AG09309 (cell line): ENCODE measurements around the gene CCNQ.

ENCODE experiments used
- DNase-seq: peaks from one replicate; pipeline ENCODE4 v3.0.0-alpha.2; 2010; ENCODE audit warnings: low read depth
- H3K4me3 ChIP-seq: 2 replicates; pipeline ENCODE4 v1.5.1; 2011; ENCODE audit warnings: mild to moderate bottlenecking, low read depth, low read length, moderate library complexity; ENCODE audit not compliant: control insufficient read depth
- TF ChIP-seq, protein P1 (sequence below): IDR thresholded peaks from 2 replicates; pipeline ENCODE4 v1.5.1; 2011; ENCODE audit warnings: mild to moderate bottlenecking, low read depth, low read length, inconsistent platforms; ENCODE audit not compliant: insufficient read depth, control insufficient read depth; ENCODE audit errors: missing control alignments

The CCNQ gene

GRCh38 chrX:153595859-153596857, 2.8 kb downstream of the CCNQ start:
- no peak overlapping the region for H3K4me3 ChIP-seq
- no peak for DNase-seq

GRCh38 chrX:153595387-153595786, 3.6 kb downstream of the CCNQ start:
- DNase-seq, result no peak
- H3K4me3 ChIP-seq, result no peak overlapping the region
- TF ChIP-seq, protein P1, sequence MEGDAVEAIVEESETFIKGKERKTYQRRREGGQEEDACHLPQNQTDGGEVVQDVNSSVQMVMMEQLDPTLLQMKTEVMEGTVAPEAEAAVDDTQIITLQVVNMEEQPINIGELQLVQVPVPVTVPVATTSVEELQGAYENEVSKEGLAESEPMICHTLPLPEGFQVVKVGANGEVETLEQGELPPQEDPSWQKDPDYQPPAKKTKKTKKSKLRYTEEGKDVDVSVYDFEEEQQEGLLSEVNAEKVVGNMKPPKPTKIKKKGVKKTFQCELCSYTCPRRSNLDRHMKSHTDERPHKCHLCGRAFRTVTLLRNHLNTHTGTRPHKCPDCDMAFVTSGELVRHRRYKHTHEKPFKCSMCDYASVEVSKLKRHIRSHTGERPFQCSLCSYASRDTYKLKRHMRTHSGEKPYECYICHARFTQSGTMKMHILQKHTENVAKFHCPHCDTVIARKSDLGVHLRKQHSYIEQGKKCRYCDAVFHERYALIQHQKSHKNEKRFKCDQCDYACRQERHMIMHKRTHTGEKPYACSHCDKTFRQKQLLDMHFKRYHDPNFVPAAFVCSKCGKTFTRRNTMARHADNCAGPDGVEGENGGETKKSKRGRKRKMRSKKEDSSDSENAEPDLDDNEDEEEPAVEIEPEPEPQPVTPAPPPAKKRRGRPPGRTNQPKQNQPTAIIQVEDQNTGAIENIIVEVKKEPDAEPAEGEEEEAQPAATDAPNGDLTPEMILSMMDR, result no peak

More at GRCh38 chrX:153595859-153596857, 2.8 kb downstream of the CCNQ start:
- TF ChIP-seq, protein P1, result no peak

GRCh38 chrX:153593811-153594500, 5.0 kb downstream of the CCNQ start:
- no peak overlapping the region for H3K4me3 ChIP-seq
- TF ChIP-seq, protein P1, result no peak
- no peak for DNase-seq

GRCh38 chrX:153592966-153593688, 5.8 kb downstream of the CCNQ start:
- no peak for DNase-seq
- H3K4me3 ChIP-seq, result no peak overlapping the region
- TF ChIP-seq, protein P1, result no peak

DNA sequence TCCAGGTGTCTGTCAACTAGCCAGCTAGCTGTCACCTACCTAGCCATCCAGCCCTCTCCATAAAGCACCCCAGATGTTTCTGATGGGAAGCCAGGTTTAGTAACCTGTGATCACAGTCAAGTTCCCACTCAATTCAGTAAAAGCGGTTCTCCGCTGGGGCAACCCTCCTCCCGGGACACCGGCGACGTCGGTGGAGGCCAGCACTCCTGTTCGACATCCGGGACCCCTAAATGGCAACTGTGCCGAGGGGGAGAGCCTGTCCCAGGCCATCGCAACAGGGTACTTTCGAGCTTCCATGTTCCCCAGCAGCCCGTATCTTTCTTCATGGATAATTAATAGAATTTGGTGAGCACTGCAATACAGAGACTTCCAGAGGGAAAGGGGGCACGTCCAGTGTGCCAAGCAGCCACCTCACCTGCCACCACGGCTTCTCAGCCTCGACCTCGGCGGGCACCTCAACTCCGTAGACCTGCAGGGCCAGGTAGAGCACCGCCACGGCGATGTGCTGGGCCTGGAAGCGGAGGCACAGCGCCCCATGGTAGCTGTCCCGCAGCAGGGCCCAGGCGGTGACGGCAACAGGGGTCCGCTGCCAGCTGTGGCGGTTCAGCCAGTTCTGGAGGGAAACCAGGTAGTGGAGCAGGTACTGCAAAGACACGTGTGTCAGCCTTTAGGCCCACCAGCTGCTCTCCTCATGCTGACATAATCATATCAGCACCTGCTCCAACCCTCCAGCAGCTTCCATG, 6.7 kb downstream of the CCNQ start:
- TF ChIP-seq, protein P1, result no peak
- no peak for DNase-seq
- no peak overlapping the region for H3K4me3 ChIP-seq
